ENCODE results near the gene BRD1.

Gene BRD1

DNA sequence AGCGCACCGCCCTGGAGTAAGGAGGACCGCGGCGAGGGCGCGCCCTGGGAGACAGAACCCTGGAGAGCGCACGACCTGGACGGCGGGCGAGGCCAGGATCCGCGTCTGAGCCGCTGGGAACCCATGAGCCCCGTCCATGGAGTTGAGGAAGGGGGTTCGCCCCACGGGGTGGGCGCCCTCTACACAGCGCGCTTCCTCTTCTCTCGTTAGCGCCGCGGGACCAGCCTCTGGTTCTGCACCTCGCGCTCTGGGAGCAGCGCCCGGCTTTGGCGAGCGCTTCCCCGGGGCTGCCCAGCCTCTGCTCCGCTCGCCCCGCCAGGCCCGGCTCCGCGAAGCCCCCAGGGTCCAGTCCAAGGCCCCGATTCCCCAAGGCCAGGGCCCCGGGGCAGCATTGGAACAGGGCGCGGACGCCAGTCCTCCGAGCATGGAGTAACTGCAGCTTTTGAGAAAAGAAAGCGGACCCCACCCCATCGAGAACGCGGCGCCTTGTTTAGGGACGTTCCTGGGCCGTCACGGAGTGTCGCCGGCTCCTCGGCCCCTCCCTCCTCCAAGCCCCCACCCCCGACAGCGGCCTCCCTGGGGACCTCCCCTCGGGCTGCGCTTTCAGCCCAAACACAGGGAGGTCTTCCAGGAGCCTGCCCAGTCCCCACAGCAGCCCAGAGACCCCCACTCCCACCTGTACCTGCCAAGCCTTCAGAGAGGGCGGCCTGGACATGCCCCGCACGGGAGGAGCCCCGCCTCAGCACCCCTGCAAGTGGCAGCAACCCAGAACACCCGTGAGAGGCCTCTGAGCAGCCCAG, 56.2 kb downstream of the BRD1 start:
- DNase-seq (ENCODE audit: low read depth in 2 of 2) = no peak
- TF ChIP-seq, protein P1, sequence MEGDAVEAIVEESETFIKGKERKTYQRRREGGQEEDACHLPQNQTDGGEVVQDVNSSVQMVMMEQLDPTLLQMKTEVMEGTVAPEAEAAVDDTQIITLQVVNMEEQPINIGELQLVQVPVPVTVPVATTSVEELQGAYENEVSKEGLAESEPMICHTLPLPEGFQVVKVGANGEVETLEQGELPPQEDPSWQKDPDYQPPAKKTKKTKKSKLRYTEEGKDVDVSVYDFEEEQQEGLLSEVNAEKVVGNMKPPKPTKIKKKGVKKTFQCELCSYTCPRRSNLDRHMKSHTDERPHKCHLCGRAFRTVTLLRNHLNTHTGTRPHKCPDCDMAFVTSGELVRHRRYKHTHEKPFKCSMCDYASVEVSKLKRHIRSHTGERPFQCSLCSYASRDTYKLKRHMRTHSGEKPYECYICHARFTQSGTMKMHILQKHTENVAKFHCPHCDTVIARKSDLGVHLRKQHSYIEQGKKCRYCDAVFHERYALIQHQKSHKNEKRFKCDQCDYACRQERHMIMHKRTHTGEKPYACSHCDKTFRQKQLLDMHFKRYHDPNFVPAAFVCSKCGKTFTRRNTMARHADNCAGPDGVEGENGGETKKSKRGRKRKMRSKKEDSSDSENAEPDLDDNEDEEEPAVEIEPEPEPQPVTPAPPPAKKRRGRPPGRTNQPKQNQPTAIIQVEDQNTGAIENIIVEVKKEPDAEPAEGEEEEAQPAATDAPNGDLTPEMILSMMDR (IDR thresholded peaks at IDR 0.05; ENCODE audit: low read depth, low read length) = no peak
- H3K4me3 ChIP-seq (replicated peaks in 1 of 2; ENCODE audit: low read depth in 2 of 2, low read length in 2 of 2) = no peak overlapping the region

DNA sequence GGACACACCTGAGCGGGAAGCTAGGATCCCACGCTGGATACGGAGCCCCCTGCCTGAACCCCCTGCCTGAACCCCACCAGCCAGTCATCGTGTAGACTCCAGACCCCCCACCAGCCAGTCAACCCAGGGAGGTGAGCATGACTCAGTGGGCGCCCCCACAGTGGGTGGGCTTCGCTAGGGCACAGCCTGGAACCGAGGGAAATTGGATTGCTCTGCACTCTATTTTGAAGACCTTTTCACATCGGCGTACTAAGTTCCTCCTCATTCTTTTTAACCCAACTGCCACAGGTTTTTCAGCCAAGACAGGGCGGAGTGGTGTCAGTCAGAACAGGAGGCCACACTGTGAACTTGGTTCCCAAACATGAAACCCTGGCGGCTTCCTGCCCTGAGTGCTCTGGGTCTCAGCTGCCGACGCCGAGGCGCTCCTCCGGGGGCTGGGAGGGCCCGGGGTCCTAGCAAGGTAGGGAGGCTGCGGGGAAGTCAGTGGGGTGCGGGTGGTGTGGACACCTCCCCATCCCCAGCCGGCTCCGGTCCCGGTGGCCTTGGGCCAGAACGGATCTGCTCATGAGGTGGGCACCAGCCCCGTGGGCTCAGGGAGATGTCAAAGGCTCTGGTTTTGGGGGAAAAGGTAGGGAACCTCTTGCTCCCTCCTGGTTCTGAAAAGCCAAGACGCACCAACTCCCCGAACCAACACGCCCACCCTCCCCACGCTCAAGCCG, 57.0 kb downstream of the BRD1 start:
- no peak overlapping the region for H3K4me3 ChIP-seq (replicated peaks in 1 of 2; ENCODE audit: low read depth in 2 of 2, low read length in 2 of 2)
- no peak for DNase-seq (ENCODE audit: low read depth in 2 of 2)
- TF ChIP-seq, protein P1 (IDR thresholded peaks at IDR 0.05; ENCODE audit: low read depth, low read length) = no peak

GRCh38 chr22:49769691-49770546, 57.8 kb downstream of the BRD1 start:
- no peak overlapping the region for H3K4me3 ChIP-seq (replicated peaks in 1 of 2; ENCODE audit: low read depth in 2 of 2, low read length in 2 of 2)
- no peak for DNase-seq (ENCODE audit: low read depth in 2 of 2)
- TF ChIP-seq, protein P1 (IDR thresholded peaks at IDR 0.05; ENCODE audit: low read depth, low read length) = no peak

DNA sequence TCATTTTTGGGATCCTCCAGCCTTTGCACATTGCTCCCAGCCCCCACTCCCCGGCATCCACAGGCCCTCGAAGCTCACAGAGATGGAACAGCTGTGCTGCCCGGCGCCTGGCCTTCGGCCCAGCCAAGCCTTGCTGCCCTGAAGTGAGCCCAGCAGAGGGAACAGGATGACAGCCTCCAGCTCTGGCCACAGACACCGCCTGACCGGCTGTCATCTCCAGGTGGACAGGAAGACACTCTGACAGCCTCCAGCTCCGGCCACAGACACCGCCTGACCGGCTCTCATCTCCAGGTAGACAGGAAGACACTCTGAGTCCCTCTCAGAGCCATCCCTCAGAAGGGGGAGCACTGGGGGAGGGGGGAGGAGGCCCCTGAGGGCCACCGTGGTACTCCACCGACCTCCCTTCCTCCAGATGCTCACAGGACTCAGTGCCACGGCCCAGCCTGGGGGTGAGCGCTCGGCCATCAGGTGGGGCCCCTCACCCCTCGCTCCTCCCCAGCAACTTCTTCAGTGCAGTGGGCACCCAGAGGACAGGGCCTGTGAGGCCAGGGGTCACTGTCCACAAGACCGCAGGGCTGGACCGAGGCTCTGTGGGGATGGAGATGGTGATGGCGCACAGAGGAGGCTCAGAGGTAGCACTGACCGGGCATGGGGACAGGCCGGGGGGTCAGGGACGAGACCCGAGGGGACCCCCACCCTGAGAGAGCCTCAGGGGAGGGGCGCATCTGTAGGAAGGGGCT, 58.6 kb downstream of the BRD1 start:
- no peak overlapping the region for H3K4me3 ChIP-seq (replicated peaks in 1 of 2; ENCODE audit: low read depth in 2 of 2, low read length in 2 of 2)
- TF ChIP-seq, protein P1 (IDR thresholded peaks at IDR 0.05; ENCODE audit: low read depth, low read length) = no peak
- DNase-seq (ENCODE audit: low read depth in 2 of 2) = peak; percentile 39 to 79

- no peak overlapping the region for H3K4me3 ChIP-seq (replicated peaks in 1 of 2; ENCODE audit: low read depth in 2 of 2, low read length in 2 of 2)
- peak in 1 of 2 donors; percentile 8 for DNase-seq (ENCODE audit: low read depth in 2 of 2)
- TF ChIP-seq, protein P1 (IDR thresholded peaks at IDR 0.05; ENCODE audit: low read depth, low read length) = no peak
Observed at GRCh38 chr22:49768077-49768910, 59.4 kb downstream of the BRD1 start.
